ENCODE data around the gene MYO1B.

MYO1B gene

GRCh38 chr2:191266201-191266600 is 21.0 kb downstream of the MYO1B start:
- DNase-seq (ENCODE audit: extremely low read depth, low read depth), result no peak
- TF ChIP-seq CTCF (IDR thresholded peaks at IDR 0.05; ENCODE audit: low read depth, low read length), result no peak

GRCh38 chr2:191268596-191268995 is 23.4 kb downstream of the MYO1B start:
- DNase-seq (ENCODE audit: extremely low read depth, low read depth), result no peak
- TF ChIP-seq CTCF (IDR thresholded peaks at IDR 0.05; ENCODE audit: low read depth, low read length), result no peak

- TF ChIP-seq CTCF (IDR thresholded peaks at IDR 0.05; ENCODE audit: low read depth, low read length), result no peak
- DNase-seq (ENCODE audit: extremely low read depth, low read depth), result no peak
These were observed 25.3 kb downstream of the MYO1B start for GRCh38 chr2:191270306-191271161.

GRCh38 chr2:191272064-191272463 is 26.9 kb downstream of the MYO1B start:
- no peak for DNase-seq (ENCODE audit: extremely low read depth, low read depth)
- TF ChIP-seq CTCF (IDR thresholded peaks at IDR 0.05; ENCODE audit: low read depth, low read length), result no peak

GRCh38 chr2:191274413-191274815 is 29.2 kb downstream of the MYO1B start:
- TF ChIP-seq CTCF (IDR thresholded peaks at IDR 0.05; ENCODE audit: low read depth, low read length), result no peak
- DNase-seq (ENCODE audit: extremely low read depth, low read depth), result no peak

- DNase-seq (ENCODE audit: extremely low read depth, low read depth), result no peak
- TF ChIP-seq CTCF (IDR thresholded peaks at IDR 0.05; ENCODE audit: low read depth, low read length), result no peak
These were observed 31.7 kb downstream of the MYO1B start for GRCh38 chr2:191276792-191277465.

GRCh38 chr2:191280290-191280689 is 35.1 kb downstream of the MYO1B start:
- TF ChIP-seq CTCF (IDR thresholded peaks at IDR 0.05; ENCODE audit: low read depth, low read length), result no peak
- DNase-seq (ENCODE audit: extremely low read depth, low read depth), result no peak
